Measurements from ENCODE around the gene PCOLCE2.

DNA sequence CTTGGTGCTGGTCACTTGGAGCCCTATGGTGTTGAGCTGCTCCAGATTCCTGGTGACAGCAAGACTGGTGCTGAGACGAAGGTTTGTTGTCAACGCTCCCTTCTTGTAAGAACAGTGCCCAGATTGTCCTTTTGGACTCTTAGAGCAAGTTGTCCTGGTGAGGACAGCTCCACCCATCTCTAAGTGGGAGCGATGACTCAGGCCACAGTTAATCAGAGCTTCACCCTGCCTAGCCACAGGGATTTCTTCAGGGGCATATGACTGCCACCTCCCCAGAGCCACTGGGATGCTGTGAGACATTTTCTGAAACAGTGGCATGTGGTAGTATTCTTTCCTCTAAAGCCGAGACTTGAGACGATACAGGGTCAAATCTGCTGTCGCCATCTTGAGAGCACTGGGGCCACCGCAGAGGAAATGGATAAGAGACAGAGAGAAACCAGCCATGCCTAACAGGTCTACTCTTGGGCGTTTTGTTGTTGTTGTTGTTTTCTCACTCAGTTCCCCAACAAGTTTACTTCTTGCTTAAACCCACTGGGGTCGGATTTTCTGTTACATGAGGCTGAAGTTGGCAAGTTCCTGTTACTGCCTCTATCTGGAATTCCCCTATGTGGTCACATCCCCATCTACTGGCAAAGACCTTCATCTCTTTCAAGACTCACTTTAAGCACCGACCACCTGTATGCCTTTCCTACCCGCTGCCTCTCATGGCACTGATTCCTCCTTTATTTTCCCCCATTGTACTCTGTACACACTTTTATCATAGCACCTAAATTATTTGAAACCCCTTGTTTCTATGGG, 16.0 kb upstream of the PCOLCE2 start:
- TF ChIP-seq, protein P1, sequence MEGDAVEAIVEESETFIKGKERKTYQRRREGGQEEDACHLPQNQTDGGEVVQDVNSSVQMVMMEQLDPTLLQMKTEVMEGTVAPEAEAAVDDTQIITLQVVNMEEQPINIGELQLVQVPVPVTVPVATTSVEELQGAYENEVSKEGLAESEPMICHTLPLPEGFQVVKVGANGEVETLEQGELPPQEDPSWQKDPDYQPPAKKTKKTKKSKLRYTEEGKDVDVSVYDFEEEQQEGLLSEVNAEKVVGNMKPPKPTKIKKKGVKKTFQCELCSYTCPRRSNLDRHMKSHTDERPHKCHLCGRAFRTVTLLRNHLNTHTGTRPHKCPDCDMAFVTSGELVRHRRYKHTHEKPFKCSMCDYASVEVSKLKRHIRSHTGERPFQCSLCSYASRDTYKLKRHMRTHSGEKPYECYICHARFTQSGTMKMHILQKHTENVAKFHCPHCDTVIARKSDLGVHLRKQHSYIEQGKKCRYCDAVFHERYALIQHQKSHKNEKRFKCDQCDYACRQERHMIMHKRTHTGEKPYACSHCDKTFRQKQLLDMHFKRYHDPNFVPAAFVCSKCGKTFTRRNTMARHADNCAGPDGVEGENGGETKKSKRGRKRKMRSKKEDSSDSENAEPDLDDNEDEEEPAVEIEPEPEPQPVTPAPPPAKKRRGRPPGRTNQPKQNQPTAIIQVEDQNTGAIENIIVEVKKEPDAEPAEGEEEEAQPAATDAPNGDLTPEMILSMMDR (IDR thresholded peaks at IDR 0.05), result no peak
- no peak for TF ChIP-seq POLR2A (IDR thresholded peaks at IDR 0.05)

Data from adrenal gland (tissue), 5 donors.